LoVo (cell line): ENCODE measurements around the gene DLGAP1.
"Not testable (repeated sequence)": the region's sequence is repeated elsewhere in the genome, so short reads cannot be mapped to it uniquely, and the experiment has no call there.

Experiments
- DNase-seq: peaks from one replicate; pipeline ENCODE4 v3.0.0-alpha.2; 2016; ENCODE audit warnings: low spot score

Gene DLGAP1

DNA sequence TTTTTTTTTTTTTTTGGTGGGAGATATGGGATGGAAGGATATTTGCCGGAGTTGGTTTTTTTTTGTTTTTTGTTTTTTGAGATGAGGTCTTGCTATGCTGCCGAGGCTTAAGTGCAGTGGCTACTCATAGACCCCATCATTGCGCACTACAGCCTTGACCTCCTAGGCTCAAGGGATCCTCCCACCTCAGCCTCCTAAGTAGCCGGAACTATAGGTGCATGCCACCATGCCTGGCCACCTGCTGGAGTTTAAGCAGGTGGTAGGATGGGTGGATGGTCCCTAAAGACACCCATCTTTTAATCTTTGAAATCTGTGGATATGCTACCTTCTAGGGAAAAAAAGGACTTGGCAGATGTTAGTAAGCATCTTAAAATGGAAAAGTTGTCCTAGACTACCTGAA is 835.4 kb downstream of the DLGAP1 start:
- no peak for DNase-seq

DNA sequence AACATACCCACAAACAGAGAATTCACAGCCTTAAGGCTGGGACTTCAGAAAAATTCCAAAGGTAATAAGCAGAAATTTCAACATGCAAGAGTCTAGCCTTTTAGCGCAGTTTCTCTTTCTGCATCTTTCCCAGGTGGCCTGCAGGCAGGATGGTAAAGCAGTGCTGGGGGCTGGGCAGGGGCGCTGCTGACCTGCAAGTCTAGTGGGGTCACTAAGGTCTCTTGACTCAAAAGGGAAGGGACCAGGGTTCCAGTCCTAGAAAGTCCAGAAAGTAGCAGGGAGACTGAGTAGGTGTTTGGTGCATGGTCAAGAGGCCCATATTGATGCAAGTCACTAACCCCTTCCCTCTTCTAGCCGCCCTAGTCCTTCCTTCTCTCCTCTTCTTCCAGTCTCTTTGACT is 835.9 kb downstream of the DLGAP1 start:
- DNase-seq, result no peak

DNA sequence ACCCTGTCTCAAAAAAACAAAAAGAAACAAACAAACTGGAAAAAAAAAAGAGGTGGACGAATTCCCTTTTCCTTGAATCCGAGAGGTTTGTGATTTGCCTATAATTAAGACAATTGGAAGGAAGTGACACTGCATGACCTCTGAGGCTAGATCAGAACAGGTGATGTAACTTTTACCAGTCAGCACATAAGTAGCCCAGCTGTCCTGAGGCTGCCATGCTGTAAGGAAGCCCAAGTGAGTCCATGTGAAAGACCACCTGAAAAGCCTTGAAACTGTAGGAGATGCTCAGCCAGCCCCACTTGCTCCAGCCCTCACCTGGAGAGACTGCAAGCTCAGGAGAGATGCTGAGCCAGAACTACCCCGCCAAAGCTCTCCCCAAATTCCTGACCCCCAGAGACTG is 838.4 kb downstream of the DLGAP1 start:
- DNase-seq, result no peak

DNA sequence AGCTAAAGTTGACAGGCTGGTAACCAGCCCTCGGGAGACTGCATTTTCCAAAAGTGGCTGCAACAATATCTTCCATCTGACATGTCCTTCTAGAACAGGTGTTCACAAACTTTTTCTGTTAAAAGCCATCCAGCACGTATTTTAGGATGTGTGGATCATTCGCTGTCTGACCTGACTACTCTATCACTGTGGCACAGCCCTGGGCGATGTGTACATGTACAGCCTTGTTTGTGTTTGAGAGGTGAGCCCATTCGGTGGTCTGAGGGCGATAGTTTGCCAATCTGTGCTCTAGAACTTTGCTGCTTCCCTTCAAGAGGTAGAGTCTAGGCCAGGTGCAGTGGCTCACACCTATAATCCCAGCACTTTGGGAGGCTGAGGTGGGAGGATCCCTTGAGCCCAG is 839.0 kb downstream of the DLGAP1 start:
- DNase-seq, result no peak

DNA sequence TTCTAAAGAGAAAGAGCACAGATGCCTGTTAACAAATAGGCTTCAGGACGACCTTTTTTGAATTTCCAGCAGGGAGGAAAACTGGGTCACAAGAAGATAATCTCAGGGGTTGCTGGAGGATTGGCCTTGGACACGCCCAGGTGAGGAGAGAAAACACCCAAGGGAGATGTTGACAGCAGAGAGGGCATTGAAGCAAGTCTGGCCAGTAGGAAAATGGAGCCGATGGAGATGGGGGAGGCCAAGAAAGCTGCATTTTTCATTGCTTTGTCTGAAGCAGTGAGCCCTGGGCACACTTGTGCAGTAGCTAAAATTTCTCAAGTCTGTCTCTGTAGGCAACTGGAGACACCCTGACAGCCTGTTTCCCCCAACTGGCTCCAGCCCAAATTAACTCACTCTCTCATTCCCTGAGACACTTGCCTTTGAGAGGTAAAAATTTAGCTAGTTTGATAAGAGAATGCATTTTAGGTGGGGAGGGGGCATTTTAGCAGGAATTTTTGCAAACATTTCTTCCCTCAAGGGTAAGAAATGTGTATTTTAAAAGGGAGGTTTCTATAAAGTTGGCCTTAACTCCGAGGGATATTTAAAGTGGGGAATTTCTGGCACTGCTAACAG is 839.6 kb downstream of the DLGAP1 start:
- DNase-seq, result no peak

DNA sequence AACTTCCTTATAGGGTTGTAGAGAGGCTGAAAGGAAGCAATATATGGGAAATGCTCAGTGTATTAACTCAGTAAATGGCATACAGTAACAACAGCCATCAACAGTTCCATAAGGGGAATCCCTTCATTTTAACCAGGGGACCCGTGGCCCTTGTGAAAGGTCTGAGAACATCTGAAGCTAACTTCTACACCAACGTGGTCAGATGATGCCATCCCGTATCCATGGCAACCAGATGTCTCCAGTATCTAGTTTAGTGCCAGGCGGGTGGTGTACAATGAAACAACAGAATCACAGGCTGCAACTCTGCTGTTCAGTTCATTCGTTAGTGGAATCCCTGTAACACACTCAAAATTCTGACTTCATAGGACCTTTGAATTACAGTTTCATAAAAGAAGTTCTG is 842.8 kb downstream of the DLGAP1 start:
- DNase-seq, result no peak

DNA sequence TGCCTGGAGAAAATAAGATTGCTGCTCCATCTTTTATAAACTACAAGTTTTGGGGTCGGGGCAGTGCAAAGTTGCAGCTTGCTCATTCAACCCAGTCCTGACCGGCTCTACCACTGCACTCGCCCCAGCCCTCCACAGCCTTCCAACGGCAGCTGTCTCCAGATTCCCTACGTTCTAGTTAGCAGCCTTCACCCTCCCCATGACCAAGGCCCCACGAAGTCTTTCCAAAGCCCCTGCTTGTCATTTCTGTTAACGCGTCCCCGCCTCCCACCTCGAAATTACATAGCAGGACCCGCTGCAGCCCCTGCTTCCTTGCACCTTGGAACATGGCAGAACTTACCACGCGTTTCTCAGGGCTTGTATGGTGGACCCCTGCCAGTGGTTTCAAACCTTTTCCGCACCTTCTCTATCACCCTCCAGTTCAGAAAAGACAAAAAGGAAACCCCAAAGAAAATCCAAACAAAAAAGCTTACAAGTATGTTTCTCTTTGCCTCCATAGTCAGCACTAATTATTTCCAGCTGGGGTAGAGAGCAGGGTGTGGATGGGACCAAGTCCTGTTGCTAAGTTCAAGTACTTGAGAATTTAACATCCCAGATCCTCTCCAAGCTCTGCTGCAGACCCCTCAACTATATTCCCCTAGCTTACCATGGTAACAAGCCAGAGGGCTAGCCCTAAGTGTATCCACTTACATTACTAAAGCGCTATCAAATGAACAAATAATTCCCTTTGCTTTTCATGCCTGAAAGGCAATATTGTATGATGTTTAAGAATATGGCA is 843.6 kb downstream of the DLGAP1 start:
- DNase-seq, result no peak

DNA sequence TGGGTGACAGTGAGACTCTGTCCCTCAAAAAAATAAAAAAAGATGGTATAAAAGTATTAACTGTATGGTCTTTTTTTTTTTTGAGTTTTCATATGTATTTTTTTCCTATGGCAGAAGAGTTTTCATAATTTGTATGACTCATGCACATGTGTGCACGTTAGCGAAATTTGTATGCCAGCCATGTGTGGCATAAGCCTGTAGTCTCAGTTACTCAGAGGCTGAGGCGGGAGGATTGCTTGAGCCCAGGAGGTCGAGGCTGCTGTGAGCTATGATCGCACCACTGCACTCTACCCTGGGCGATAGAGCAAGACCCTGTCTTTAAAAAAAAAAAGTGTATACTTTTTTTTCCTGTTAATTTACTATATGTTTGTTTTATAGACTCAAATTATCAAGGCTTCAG is 844.3 kb downstream of the DLGAP1 start:
- DNase-seq, result no peak

DNA sequence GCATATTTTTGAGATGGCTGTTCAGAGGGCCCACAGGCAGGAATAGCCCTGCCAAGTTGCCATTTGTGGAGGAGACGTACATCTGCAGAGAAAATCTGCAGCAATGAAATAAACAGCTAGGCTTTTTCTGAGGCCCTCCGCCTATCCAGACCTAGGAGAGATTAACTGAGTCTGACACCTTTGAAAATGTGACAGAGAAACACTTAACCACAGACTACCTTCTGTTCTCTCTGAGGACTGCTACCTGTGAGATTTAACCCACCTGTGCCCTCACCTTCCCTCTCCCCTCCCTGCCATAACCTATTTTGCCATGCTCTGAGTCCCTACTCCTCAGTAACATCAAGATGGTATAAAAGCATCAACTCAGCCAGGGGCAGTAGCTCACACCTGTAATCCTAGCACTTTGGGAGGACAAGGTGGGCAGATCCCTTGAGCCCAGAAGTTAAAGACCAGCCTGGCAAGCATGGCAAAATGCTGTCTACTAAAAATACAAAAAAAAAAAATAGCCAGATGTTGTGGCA is 844.9 kb downstream of the DLGAP1 start:
- DNase-seq, result no peak

DNA sequence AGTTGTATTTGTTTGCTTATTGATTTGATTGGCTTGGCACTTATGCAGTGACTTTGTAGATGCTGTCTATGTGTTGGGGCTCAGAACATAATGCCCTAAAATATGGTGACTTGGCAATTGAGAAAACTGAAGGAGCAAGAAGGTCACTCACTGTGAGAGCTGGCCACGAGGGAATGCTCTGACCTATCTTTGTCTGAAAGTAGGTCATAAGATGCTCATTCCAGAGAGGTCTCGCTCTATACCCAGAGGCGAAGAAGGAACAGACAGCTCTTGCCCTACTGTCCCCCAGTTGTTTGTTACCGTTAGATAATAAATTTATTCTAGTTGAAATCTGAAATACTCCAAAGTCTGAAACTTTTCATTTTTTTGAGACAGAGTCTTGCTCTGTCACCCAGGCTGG is 846.6 kb downstream of the DLGAP1 start:
- DNase-seq, result no peak

DNA sequence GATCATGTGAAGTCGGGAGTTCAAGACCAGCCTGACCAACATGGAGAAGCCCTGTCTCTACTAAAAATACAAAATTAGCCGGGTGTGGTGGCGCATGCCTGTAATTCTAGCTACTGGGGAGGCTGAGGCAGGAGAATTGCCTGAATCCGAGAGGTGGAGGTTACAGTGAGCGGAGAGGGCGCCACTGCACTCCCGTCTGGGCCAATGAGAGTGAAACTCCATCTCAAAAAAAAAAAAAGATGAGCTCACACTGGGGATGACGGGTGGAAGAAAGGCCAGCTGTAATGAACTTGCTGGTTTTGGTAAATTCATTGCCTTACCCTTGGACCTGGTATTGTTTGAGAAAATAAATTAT is 847.0 kb downstream of the DLGAP1 start:
- DNase-seq, result not testable (repeated sequence)

DNA sequence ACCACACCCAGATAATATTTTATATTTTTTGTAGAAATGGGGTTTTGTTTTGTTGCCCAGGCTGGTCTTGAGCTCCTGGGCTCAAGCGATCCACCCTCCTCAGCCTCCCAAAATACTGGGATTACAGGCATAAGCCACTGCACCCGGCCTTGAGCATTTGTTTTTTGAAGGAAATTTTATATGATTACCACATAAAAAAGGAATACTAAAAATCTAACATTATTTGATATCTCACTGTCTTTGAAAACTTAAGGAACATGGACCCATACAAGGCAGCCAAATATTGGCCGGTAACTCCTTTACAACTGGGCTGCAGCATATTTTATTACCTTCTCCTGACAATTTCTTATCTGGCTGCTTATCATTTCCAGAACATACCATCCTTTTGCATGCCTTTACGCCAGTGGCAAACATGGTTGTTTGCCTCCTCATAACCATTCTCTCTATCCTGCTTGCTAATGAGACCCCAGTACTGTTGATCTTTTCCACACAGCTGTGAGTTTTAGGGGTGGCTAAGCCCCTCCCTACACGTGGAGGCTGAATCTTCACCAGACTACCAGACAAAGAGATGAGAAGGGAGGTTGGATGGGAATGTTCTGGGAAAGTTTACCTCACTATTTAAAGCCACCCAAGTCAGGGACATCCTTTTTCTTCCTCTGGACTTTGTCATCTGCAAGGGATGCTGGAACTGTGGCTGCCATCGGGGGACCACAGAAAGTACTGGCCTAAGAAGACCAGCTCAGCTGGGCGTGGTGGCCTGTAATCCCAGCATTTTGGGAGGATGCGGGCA is 847.6 kb downstream of the DLGAP1 start:
- no peak for DNase-seq

DNA sequence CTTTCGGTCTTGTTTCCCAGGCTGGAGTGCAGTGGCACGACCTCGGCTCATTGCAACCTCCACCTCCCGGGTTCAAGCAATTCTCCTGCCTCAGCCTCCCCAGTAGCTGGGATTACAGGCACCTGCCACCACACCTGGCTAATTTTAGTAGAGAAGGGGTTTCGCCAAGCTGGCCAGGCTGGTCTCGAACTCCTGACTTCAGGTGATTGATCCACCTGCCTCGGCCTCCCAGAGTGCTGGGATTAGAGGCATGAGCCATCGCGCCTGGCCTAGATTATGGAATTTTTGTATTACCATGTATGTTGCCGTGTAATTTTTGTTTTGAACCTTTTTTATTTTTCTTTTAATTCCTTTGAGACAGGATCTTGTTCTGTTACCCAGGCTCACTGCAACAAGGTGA is 848.2 kb downstream of the DLGAP1 start:
- DNase-seq, result not testable (repeated sequence)

DNA sequence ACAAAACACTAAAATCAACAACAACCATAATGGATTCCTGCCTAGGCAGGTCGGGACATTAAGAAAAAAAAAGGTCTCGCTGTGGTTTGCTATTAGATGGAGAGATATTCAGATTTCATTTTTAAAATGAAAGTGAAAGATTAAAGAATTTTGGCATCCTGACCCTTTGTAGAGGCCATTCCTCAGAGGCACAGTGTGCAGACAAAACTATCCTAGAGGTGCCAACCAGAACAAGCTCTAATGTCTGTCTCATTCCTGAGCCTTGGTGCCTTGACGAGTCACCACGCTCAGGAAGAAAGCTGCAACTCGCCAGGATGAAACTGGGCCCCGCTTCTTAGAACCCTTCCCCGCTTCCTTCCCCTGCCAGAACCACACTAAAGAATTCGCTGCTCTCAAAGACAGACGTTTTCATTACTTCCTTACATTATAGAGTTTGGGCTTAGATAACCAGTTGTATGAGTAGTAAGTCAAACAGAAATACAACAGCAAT is 849.1 kb downstream of the DLGAP1 start:
- DNase-seq, result peak; percentile 38

DNA sequence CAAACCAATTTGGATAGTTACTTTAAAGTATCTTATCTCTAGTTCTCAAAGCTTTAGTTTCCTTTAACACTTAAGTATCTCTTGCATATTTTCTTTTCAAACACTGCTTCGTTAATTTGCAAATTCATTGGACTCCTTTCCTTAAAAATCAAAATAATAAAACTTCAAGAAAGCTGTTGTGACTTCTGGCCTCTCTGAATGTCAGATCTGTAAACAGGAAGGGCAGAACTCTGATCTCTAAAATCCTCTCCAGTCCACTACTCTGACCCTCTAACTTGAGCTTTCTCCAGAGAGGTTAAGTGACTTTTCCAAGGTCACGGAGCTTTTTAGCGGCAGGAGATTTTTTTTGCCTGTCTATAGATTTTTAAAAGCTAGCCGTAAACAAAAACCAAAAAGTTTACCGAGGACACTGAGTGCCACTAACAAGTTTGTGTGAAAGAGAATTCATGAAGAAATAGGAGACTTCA is 849.6 kb downstream of the DLGAP1 start:
- DNase-seq, result no peak

DNA sequence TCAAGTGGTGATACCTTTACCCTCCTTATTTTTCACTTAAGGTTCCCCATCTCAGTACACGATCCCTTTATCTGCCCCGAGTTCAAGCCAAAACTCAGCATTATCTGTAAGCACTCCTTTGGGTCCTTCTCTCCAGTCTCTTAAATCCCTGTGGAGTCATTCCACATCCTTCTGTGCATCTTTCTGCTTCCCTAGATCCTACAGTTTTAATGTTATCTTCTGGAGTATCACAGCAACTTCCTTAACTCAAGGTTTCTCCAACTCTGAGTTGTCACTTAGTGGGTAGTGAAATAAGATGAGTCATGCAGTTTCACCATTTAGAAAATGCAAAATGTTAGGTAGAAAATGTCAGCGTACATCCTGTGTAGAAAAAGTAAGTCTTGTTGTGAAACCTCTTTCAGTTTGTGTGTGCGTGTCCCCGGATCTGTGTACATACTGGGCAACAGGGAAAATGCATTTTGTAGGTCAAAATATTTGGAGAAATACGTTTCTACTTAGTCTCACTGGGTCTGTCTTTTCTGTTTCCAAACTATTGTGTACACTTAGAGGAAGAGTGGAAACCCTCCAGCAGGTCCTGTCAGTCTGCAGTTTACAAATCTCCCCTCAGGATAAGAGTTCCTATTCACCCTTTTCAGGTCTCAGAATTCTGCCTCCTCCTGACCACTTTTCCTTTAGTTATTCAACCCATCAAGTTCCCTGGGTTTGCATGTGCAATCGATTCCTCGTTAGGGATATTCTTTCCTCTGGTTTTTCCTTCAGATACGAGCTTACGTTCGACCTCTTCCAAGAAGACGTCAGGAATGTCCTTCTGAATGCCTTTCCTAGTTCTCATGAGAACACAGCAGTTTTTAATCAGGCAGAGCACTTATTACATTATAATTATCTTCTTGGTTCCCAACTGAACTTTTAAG is 850.4 kb downstream of the DLGAP1 start:
- DNase-seq, result peak; percentile 81

DNA sequence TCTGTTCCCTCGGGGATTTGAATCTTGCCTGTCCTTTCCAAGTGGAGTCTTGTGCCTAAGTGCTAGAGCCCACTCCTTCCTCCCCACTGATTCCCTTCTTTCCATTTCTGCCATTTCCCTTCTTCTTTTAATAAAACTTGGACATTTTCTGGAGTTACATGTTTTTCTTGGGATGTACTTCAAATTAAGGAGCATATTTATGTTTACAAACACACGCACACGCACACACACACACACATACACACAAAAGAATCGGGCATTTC is 850.9 kb downstream of the DLGAP1 start:
- no peak for DNase-seq

DNA sequence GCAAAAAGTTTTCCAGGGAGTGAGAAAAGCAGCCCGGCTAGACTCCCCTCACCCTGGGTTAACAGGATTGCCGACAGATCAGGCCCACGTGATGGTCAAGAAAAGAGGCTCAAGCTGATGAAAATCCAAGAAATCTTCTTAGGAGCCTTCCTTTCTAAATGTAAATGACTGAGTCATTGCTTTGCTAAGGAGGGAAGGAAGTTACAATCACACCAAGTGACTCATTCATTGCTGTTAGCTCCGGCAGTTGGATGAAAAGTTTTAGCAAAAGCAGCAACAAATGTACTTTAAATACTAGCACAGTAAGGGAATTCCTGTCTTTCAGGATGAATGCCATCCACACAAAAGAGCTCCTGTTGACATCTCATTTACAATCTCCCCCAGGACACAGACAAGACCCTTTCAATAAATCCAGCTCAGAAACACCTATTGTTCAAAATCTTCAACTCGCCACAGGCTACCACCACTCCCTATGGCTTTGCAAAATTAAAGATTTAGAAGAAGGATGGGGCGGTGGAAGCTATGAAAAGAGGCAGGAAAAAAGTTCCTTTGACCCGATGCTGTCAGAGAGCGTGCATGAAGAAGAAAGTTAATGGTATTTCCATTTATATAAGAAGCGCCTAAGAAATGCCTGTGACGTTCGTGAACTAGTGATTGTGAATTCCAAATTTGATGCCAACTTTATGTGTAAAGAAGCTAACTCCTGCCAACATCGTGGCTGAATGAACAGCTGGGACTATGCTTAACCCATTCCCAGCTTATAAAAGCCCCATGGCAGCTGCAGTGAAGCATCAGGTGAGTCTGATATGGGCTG is 851.5 kb downstream of the DLGAP1 start:
- peak; percentile 95 for DNase-seq

DNA sequence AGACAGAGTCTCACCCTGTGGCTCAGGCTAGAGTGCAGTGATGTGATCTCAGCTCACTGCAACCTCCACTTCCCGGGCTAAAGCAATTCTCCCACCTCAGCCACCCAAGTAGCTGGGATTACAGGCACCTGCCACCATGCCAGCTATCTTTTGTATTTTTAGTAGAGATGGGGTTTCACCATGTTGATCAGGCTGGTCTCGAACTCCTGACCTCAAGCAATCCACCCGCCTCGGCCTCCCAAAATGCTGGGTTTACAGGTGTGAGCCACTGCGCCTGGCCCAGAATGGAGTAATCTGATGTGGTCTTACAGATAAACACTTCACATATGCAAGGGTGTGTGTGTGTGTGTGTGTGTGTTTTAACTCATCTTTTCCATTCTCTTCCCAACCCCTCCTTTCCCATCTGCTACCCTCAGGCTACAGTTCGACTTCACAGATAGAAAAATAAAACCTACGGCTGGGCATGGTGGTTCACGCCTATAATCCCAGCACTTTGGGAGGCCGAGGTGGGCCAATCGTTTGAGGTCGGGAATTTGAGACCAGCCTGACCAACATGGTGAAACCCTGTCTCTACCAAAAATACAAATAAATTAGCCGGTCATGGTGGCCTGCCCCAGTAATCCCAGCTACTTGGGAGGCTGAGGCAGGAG is 853.9 kb downstream of the DLGAP1 start:
- not testable (repeated sequence) for DNase-seq

DNA sequence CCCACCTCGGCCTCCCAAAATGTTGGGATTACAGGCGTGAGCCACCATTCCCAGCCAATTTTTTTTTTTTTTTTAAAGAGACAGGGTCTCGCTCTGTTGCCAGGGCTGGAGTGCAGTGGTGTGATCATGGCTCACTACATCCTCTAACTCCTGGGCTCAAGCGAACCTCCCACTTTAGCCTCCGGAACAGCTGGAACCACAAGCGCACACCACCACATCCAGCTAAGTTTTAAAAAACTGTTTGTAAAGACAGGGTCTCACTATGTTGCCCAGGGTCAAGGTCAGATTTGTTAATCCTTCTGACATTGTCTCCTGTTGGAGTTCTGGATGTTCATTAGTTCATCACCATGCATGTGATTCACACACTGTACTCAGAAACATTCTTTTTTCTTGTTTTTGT is 855.2 kb downstream of the DLGAP1 start:
- no peak for DNase-seq

DNA sequence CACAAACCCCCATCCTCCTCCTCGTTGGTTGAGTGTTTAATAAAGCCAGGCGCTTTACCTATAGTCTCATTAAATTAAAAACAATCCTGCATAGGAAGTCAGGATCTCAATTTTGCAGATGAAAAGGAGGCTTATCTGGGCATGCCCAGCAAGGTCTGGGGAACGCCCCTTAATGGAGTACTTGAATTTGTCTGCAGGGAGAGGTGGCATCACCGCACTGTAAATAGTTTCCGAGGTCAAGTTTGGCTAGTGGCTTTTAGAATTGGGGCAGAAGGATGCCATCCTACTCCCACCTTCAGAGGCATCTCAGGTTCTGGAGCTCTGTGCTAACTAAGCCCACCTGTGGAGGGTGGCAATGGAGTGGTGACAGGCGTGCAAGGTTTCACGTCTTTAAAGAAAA is 855.9 kb downstream of the DLGAP1 start:
- DNase-seq, result no peak
